Calu3 (cell line): Measurements from ENCODE around the gene OR10P1. TPM values are rescaled to one million over a fixed set of nuclear protein-coding genes. Genes with fewer than 3 reads are reported as not detected.

Experiments used
- BruUV-seq: library from RNA; stranded (reverse); fragments of 400-500 nt; replicated peaks from 2 replicates; lab custom pipeline; 2021; lab: Mats Ljungman, UMichigan
- CTCF ChIA-PET: fragments of 300-600 bp; sonication (Branson Sonifier 250); formaldehyde crosslinking; loops from one replicate; lab custom pipeline; 2022; ENCODE audit warnings: antibody characterized with exemption; lab: Charles Lee
- DNase-seq: peaks from one replicate; pipeline ENCODE4 v3.0.0; 2022
- H3K27ac Mint-ChIP-seq: one replicate; pipeline ENCODE4 v1.8.0; 2022; ENCODE audit warnings: mixed read lengths; ENCODE audit not compliant: unreplicated experiment
- H3K27me3 Mint-ChIP-seq: one replicate; pipeline ENCODE4 v1.8.0; 2022; ENCODE audit warnings: mixed read lengths; ENCODE audit not compliant: unreplicated experiment
- H3K36me3 Mint-ChIP-seq: one replicate; pipeline ENCODE4 v1.8.0; 2022; ENCODE audit warnings: mild to moderate bottlenecking, moderate library complexity, mixed read lengths; ENCODE audit not compliant: insufficient read depth, unreplicated experiment
- H3K4me1 Mint-ChIP-seq: one replicate; pipeline ENCODE4 v1.8.0; 2022; ENCODE audit warnings: mild to moderate bottlenecking, low read depth, mixed read lengths; ENCODE audit not compliant: unreplicated experiment
- H3K4me3 Mint-ChIP-seq: one replicate; pipeline ENCODE4 v1.8.0; 2022; ENCODE audit warnings: mild to moderate bottlenecking, low read depth, moderate library complexity, mixed read lengths; ENCODE audit not compliant: unreplicated experiment
- H3K9me3 Mint-ChIP-seq: one replicate; pipeline ENCODE4 v1.8.0; 2022; ENCODE audit warnings: low read depth, mixed read lengths; ENCODE audit not compliant: unreplicated experiment
- CTCF ChIP-seq: fragments of 200-600 bp; IDR thresholded peaks from one replicate; pipeline ENCODE4 v1.8.0; 2022; ENCODE audit warnings: antibody characterized with exemption; ENCODE audit not compliant: unreplicated experiment
- intact Hi-C: fragments of 100-400 bp; cut with micrococcal nuclease; formaldehyde crosslinking; loops from one replicate; pipeline ENCODE4 v1.10.0; 2022; ENCODE audit not compliant: unreplicated experiment
- total RNA-seq: library from RNA; stranded (reverse); gene quantifications from 2 replicates; pipeline ENCODE4 v1.2.3, GENCODE V29; 2022

The OR10P1 gene
- total RNA-seq, 1 experiment from 2014 or later, result not detected

GRCh38 chr12:55614764-55615163 lies 21.9 kb upstream of the OR10P1 start:
- no TSS peak for BruUV-seq
- no peak overlapping the region for H3K27ac Mint-ChIP-seq
- intact Hi-C loops, result loop anchor here (10.0 kb wide), 1 partner anchor 620 kb away; no protein-coding TSS in a partner anchor
- H3K36me3 Mint-ChIP-seq, result no peaks in the 10 kb centered on the region
- H3K27me3 Mint-ChIP-seq, result peaks cover 46% of the 10 kb centered on the region
- H3K9me3 Mint-ChIP-seq, result peaks cover 10% of the 10 kb centered on the region
- TF ChIP-seq CTCF, result no peak
- H3K4me1 Mint-ChIP-seq, result no peaks in the 10 kb centered on the region
- H3K4me3 Mint-ChIP-seq, result no peak overlapping the region
- CTCF ChIA-PET, result no interaction called here
- DNase-seq, result no peak

- intact Hi-C loops, result loop anchor here (1.0 to 10.0 kb wide), 3 partner anchors 173 to 625 kb away; no protein-coding TSS in a partner anchor
- Mint-ChIP-seq H3K27me3 (peaks cover 18% of the 10 kb centered on the region), H3K4me3 (no peak overlapping the region), H3K4me1 (no peaks in the 10 kb centered on the region), H3K27ac (no peak overlapping the region), H3K36me3 (no peaks in the 10 kb centered on the region), H3K9me3 (peaks cover 10% of the 10 kb centered on the region)
- CTCF ChIA-PET, result interaction anchor here (0.8 to 2.5 kb wide), 2 partner anchors 101 to 431 kb away, joined by 3 to 15 read pairs; no protein-coding TSS in a partner anchor
- peak; percentile 86 for TF ChIP-seq CTCF
- BruUV-seq, result no TSS peak
- DNase-seq, result peak; percentile 82
These were observed 17.1 kb upstream of the OR10P1 start for GRCh38 chr12:55619354-55620138.

- TF ChIP-seq CTCF, result no peak
- no peaks in the 10 kb centered on the region for H3K36me3 Mint-ChIP-seq
- no TSS peak for BruUV-seq
- H3K4me1 Mint-ChIP-seq, result no peaks in the 10 kb centered on the region
- intact Hi-C loops, result no loop called here
- H3K27ac Mint-ChIP-seq, result no peak overlapping the region
- H3K27me3 Mint-ChIP-seq, result peaks cover 8% of the 10 kb centered on the region
- H3K4me3 Mint-ChIP-seq, result no peak overlapping the region
- no peak for DNase-seq
- peaks cover 4% of the 10 kb centered on the region for H3K9me3 Mint-ChIP-seq
- CTCF ChIA-PET, result no interaction called here
These were observed 12.6 kb upstream of the OR10P1 start for GRCh38 chr12:55624056-55624455.

- H3K9me3 Mint-ChIP-seq, result peaks cover 4% of the 10 kb centered on the region
- no peak for TF ChIP-seq CTCF
- no peak overlapping the region for H3K27ac Mint-ChIP-seq
- no peak for DNase-seq
- intact Hi-C loops, result no loop called here
- H3K36me3 Mint-ChIP-seq, result no peaks in the 10 kb centered on the region
- H3K27me3 Mint-ChIP-seq, result peaks cover 29% of the 10 kb centered on the region
- no peak overlapping the region for H3K4me3 Mint-ChIP-seq
- H3K4me1 Mint-ChIP-seq, result no peaks in the 10 kb centered on the region
- CTCF ChIA-PET, result no interaction called here
- BruUV-seq, result no TSS peak
These were observed 10.5 kb upstream of the OR10P1 start for GRCh38 chr12:55626154-55626553.
